ENCODE data around the gene ITIH2.

GRCh38 chr10:7787150-7787856, 84.2 kb downstream of the ITIH2 start:
- TF ChIP-seq CTCF (IDR thresholded peaks at IDR 0.05; ENCODE audit: borderline replicate concordance, extremely low read depth, low read length, poor library complexity, severe bottlenecking), result no peak
- TF ChIP-seq EZH2 (IDR thresholded peaks at IDR 0.05; ENCODE audit: borderline replicate concordance, low read depth, low read length, severe bottlenecking), result no peak
